SU-DHL-6 (cell line): ENCODE results near the gene DIS3L2.

Experiments
- H2AFZ ChIP-seq: fragments of 200-600 bp; sonication (generic); 2 replicates; pipeline ENCODE4 v1.6.1; 2014; ENCODE audit warnings: low read depth, mild to moderate bottlenecking, moderate library complexity, mixed read lengths, antibody characterized with exemption, low read length; ENCODE audit not compliant: severe bottlenecking
- H3F3A ChIP-seq: fragments of 200-600 bp; shearing (Covaris generic); 2 replicates; pipeline ENCODE4 v1.6.0; 2016; ENCODE audit warnings: antibody characterized with exemption, mild to moderate bottlenecking; ENCODE audit not compliant: insufficient read depth
- H3K27ac ChIP-seq: fragments of 200-600 bp; sonication (generic); 2 replicates; pipeline ENCODE4 v1.5.1; 2016; ENCODE audit warnings: low read depth, mild to moderate bottlenecking, low read length, moderate library complexity, mixed read lengths
- H3K27me3 ChIP-seq: fragments of 200-600 bp; sonication (generic), shearing (Covaris generic); 2 replicates; pipeline ENCODE4 v1.6.0; 2014; ENCODE audit warnings: mild to moderate bottlenecking, low read length
- H3K36me3 ChIP-seq: fragments of 200-600 bp; sonication (generic); 2 replicates; pipeline ENCODE4 v1.6.1; 2014; ENCODE audit warnings: mild to moderate bottlenecking, low read length, mixed read lengths
- H3K4me2 ChIP-seq: fragments of 300-600, 200-600 bp; shearing (Covaris generic), sonication (generic); 2 replicates; pipeline ENCODE4 v1.6.0; 2014; ENCODE audit warnings: low read length, low read depth, mild to moderate bottlenecking; ENCODE audit not compliant: poor library complexity, severe bottlenecking
- H3K4me3 ChIP-seq: fragments of 200-600 bp; sonication (generic); 2 replicates; pipeline ENCODE4 v1.5.1; 2014; ENCODE audit warnings: antibody characterized with exemption, low read length, mild to moderate bottlenecking, mixed read lengths; ENCODE audit not compliant: insufficient read depth, poor library complexity, severe bottlenecking
- H3K79me2 ChIP-seq: fragments of 200-600 bp; sonication (generic); 2 replicates; pipeline ENCODE4 v1.6.1; 2014; ENCODE audit warnings: mild to moderate bottlenecking, low read length, moderate library complexity; ENCODE audit not compliant: insufficient read depth
- H3K9ac ChIP-seq: fragments of 200-600 bp; sonication (generic); 2 replicates; pipeline ENCODE4 v1.7.0; 2014; ENCODE audit warnings: mild to moderate bottlenecking, low read length
- H3K9me2 ChIP-seq: fragments of 200-600 bp; sonication (generic); replicated peaks from 2 replicates; pipeline ENCODE4 v1.6.1; 2014; ENCODE audit warnings: low read length; ENCODE audit not compliant: insufficient read depth
- H3K9me3 ChIP-seq: fragments of 200-600 bp; sonication (generic); 2 replicates; pipeline ENCODE4 v1.6.1; 2014; ENCODE audit warnings: low read length, mixed read lengths; ENCODE audit not compliant: insufficient read depth
- H4K20me1 ChIP-seq: fragments of 200-600 bp; sonication (generic); 2 replicates; pipeline ENCODE4 v1.6.1; 2014; ENCODE audit warnings: low read depth, mild to moderate bottlenecking, antibody characterized with exemption, low read length, moderate library complexity, mixed read lengths
- CTCF ChIP-seq: fragments of 200-600 bp; sonication (generic); IDR thresholded peaks from one replicate; pipeline ENCODE4 v1.5.1; 2017; ENCODE audit warnings: antibody characterized with exemption, mild to moderate bottlenecking, low read length, moderate library complexity; ENCODE audit not compliant: insufficient read depth, poor library complexity, severe bottlenecking
- EZH2phosphoT487 ChIP-seq: fragments of 200-600 bp; sonication (generic), shearing (Covaris generic); conservative IDR thresholded peaks from 2 replicates; pipeline ENCODE4 v1.6.1; 2018; ENCODE audit warnings: mild to moderate bottlenecking, antibody characterized with exemption, low read length, moderate library complexity, mixed read lengths

The DIS3L2 gene

GRCh38 chr2:232001073-232001472 is 39.6 kb downstream of the DIS3L2 start:
- H4K20me1 ChIP-seq, result peaks cover 7% of the 10 kb centered on the region; the same call in 1 of the 2 replicates
- no peak overlapping the region for H3K4me3 ChIP-seq
- H3K9me3 ChIP-seq, result no peaks in the 10 kb centered on the region
- TF ChIP-seq EZH2phosphoT487, result no peak
- TF ChIP-seq CTCF, result no peak
- H3K9me2 ChIP-seq, result no peaks in the 10 kb centered on the region
- H3K4me2 ChIP-seq, result no peak overlapping the region
- no peaks in the 10 kb centered on the region for H3K36me3 ChIP-seq
- H3K9ac ChIP-seq, result no peak overlapping the region
- H2AFZ ChIP-seq, result no peak overlapping the region
- H3K27me3 ChIP-seq, result no peaks in the 10 kb centered on the region
- no peaks in the 10 kb centered on the region for H3F3A ChIP-seq
- 0 out of 2 replicates have a peak, but pooled peaks cover under 1% of the 10 kb centered on the region for H3K79me2 ChIP-seq
- no peak overlapping the region for H3K27ac ChIP-seq

- H3K9ac ChIP-seq, result no peak overlapping the region
- no peaks in the 10 kb centered on the region for H3K36me3 ChIP-seq
- no peak overlapping the region for H3K4me3 ChIP-seq
- H3K4me2 ChIP-seq, result no peak overlapping the region
- no peak overlapping the region for H3K27ac ChIP-seq
- H3F3A ChIP-seq, result no peaks in the 10 kb centered on the region; the same call in 1 of the 2 replicates
- peaks cover under 1% of the 10 kb centered on the region; the same call in 1 of the 2 replicates for H4K20me1 ChIP-seq
- no peak for TF ChIP-seq CTCF
- no peak for TF ChIP-seq EZH2phosphoT487
- H3K79me2 ChIP-seq, result no peaks in the 10 kb centered on the region; the same call in 1 of the 2 replicates
- H3K9me2 ChIP-seq, result no peaks in the 10 kb centered on the region
- H3K9me3 ChIP-seq, result no peaks in the 10 kb centered on the region
- H2AFZ ChIP-seq, result no peak overlapping the region
- H3K27me3 ChIP-seq, result no peaks in the 10 kb centered on the region
Measured at GRCh38 chr2:232006253-232006652, 44.7 kb downstream of the DIS3L2 start.

- Histone ChIP-seq H3K9ac (no peak overlapping the region), H3F3A (no peaks in the 10 kb centered on the region; the same call in 1 of the 2 replicates), H3K36me3 (no peaks in the 10 kb centered on the region), H3K9me2 (no peaks in the 10 kb centered on the region), H3K27ac (no peak overlapping the region), H4K20me1 (no peaks in the 10 kb centered on the region), H3K27me3 (no peaks in the 10 kb centered on the region), H3K4me2 (no peak overlapping the region), H3K4me3 (no peak overlapping the region), H2AFZ (no peak overlapping the region), H3K79me2 (no peaks in the 10 kb centered on the region; the same call in none of the 2 replicates), H3K9me3 (no peaks in the 10 kb centered on the region)
- TF ChIP-seq EZH2phosphoT487 (no peak), CTCF (no peak)
Measured at GRCh38 chr2:232008907-232009638, 47.6 kb downstream of the DIS3L2 start.
